Stromal cell of bone marrow (primary cell): ENCODE data around the gene LY6G6D.

ENCODE experiments used
- DNase-seq: peaks from one replicate; pipeline ENCODE4 v3.0.0-alpha.2; 2012; ENCODE audit warnings: low read depth

The LY6G6D gene

DNA sequence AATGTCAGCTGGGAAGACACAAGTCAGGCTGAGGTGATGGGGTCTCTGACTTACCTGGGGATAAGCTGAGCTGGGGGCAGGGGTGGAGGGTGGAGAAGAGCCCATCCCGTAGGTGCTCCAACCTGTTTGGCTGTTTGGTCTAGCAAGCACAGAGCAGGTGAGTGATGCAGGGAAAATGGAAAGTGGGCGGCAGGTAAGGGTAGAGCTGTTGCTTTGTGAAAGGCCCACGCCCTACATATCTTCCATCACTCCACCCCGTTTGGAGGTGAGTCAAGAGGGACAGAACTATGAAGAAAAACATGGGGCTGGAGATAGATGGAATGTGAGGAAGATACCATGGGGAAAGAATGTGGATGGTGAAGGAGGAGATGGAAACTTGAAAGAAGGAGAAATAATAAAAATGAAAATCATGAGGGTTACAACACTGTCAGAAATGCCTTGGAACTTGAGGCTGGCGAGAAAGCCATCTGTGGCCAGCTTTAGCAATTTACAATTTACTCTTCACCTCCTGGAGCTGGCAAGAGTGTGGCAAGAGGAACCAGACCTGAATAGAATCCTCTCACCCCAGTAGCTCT, 5.1 kb downstream of the LY6G6D start:
- DNase-seq, result no peak

DNA sequence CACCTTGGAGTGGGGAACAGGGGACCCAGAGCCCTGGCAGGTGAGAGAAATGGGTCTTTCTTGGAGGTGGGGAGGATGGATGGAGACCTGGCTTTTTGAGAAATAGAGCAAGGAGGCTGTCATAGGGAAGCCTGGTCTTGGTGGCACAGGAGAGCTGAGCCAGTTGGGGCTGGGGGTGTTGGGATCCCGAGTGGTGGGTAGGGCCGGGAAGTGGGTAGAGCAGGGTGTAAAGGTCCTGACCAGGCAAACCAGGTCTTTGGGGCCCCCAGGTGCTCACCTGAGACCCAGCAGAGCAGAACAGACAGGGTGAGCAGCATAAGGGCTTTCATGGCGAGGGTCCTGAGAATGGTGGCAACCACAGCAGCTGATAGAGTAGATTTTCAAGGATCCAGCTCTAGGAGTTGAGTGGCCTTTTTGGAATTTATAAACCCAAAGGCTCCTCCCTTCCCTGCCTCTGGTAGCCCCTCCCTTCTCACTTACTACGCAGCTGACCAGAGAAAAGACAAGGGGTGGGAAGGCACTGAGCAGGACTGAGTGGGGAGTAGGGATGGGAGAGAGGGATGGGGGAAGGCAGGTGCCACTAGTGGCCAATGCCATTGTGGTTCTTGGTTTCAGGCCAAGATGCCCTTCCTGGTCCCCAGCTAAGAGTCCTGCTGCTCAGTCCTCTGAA, 6.3 kb downstream of the LY6G6D start, which contains the start of gene LY6G6C:
TSS of gene LY6G6C (minus strand) at position 396 of the 670 bp plus-strand sequence. CDS start at position 329, 67 bp downstream.
- DNase-seq, result no peak

DNA sequence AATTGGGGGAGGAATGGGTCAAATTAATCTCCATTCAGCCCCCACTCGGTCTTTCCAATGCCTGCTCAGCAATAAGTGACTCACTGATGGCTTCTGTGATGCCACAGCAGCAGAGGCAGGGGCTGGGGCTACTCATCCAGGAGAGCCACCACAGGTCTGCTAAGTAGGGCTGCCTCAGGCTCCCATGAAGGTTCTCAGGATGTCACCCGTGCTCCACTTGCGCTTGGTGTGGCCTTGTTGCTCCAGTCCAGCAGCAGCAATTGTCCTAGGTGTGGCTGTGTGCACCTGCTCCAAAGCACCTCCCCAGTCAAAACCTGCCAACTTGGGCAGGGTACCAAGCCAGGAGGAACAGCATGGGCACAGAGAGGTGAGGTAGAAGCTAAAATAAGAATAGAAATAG, 7.0 kb downstream of the LY6G6D start:
- no peak for DNase-seq

DNA sequence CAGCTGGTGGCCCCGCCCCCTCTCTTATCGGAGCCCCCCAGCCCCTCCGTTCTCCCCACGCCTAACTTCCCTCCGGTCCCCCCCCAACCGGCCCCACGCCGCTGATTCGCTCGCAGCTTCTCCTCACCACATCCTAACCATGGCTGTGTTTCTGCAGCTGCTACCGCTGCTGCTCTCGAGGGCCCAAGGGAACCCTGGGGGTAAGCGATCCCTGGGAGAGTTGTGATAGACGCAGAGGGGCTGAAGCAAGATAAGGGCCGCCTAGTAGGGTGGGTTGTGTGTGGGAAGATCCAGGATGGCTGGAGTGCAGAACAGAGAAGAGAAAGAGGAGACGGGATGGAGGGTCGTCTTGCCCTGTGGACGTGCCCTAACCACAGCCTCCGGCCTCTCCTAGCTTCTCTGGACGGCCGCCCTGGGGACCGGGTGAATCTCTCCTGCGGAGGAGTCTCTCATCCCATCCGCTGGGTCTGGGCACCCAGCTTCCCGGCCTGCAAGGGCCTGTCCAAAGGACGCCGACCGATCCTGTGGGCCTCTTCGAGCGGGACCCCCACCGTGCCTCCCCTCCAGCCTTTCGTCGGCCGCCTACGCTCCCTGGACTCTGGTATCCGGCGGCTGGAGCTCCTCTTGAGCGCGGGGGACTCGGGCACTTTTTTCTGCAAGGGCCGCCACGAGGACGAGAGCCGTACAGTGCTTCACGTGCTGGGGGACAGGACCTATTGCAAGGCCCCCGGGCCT, 8.3 kb downstream of the LY6G6D start, which contains the start of gene MPIG6B:
TSS of gene MPIG6B (plus strand) at position 129 of the 735 bp plus-strand sequence. CDS start at position 140, 11 bp downstream.
- DNase-seq, result no peak

DNA sequence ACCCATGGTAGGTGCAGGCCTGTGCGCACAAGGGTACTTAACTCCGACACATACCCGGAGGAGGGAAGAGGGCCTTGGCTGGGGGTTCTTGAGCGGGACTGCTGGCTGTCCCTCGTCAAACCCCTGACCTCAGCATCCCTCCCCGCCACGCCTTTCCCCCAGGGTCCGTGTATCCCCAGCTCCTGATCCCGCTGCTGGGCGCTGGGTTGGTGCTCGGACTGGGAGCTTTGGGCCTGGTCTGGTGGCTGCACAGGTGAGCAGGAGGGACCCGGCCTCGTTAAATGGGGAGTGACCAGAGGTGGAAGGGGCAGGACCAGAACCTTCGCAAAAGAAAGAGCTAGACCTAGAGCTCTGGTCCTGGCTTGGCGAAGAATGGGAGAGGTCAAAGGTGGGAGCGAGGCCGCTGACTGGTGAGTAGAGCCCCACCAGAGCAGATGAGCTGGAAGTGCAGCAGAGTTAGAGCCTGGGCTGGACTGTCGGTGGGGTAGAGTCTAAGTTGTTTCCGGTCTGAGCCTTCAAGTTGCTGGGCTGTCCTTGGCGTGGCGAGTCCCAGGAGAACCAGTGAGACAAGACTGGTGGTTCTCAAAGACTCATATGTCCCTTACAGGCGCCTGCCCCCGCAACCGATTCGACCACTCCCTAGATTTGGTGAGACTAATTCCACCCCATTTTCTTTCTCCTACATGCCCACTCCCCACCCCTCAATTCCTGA, 9.0 kb downstream of the LY6G6D start:
- DNase-seq, result no peak

DNA sequence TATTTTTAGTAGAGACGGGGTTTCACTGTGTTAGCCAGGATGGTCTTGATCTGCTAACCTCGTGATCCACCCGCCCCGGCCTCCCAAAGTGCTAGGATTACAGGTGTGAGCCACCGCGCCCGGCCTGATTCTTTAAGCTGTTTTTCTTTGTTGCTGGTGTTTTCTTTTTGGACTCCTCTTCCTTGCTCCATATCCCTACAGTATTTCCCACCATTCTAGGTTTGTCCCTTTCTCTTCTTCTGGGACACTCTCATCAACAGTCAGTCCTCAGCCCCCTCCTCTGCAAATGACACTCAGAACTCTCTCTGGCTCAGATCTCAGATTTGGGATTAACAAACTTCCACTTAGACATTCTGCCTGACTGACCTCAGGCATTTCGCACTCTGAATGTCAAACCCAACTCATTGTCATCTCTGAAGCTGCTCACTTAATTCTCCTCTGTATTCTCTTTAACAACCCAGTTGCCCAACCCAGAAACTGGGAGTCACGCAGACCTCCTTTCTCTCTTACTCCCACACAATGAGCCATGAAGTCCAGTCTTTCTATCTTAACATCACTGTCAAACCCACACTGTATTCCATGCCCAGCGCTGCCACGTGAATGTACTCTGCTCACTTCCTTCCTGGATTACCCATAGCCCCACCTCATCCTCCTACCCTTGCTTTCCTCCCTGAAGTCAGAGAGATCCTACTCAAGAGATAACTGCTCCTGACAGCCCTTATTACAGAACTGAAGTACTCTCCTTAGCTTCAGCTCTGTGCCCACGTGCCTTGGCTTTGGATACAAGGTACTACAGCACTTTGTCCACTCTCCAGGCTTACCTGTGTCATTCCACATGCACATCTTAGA, 10.6 kb downstream of the LY6G6D start:
- no peak for DNase-seq

DNA sequence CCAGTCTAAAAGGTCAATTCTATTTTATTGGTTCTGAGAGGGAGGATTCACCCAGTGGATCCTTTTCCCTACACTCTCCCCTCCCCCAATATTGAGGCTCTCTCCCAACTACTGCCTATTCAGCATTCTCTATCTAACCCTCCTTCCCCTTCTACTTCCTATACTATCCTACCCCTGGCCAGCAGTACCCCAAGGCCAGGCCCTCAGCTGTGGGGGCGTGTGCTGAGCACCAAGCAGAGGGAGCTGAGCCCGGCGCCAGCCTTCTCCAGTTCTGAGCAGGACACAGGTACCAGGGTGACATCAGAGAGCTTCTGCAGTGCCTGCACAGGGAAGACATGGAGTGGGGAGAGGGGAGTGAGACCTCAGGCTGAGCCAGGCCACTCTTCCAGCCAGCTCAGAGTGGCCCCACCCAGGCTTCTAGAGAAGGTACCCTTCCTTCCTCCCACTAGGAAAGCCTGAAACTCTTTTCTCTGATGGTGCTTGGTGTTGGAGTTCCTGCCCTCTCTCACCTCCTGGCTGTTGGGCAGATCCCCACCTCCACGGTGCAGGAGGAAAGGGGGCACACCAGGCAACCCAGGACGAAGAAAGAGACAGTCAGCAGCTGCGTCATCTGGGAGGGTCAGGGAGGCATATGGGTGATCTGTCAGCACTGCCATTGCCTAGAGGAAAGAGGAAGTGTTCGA, 12.0 kb downstream of the LY6G6D start:
- no peak for DNase-seq

DNA sequence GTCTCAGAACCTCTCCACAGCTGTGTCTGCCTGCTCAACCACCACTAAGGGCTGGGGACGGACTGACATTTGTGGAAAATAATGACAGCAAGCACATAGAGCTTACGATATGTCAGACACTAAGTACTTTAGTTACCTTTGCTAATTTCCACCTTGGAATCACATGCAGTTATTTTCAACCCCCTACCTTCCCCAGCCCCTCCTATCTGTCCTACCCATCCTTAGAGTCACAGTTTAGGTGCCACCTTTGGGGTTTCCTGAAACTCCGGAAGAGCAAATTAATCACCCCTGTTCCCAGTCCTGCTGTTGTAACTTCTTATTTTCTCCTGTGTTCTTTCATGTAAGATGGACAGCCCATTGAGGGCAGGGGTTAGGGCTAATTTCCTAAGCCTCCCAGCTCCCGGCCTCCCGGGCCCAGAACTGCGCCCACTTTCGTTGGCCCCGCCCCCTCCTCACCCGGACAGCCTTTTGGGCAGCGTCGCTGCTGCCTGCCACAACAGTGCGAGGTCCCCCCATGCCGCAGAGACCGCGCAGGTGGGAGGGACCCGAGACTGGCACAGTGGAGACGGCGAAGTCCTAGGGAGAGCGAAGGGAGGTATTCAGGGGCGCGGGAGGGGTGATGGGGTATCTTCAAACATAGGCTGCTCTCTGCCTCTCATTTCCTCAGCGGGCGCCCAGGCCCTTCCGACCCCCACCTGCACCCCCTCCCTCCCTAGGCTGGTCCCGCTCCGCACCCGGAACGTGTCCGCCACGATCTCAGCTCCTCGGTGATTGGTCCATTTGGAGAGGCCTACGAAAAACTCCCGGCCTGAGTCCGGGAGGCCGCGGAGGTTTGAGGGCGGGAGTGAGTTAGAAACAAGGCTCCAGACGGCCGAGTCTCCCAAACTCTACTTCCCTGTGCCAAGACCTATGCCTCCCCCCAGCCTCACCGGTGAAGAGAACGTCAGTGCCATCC, 12.8 kb downstream of the LY6G6D start:
- no peak for DNase-seq

DNA sequence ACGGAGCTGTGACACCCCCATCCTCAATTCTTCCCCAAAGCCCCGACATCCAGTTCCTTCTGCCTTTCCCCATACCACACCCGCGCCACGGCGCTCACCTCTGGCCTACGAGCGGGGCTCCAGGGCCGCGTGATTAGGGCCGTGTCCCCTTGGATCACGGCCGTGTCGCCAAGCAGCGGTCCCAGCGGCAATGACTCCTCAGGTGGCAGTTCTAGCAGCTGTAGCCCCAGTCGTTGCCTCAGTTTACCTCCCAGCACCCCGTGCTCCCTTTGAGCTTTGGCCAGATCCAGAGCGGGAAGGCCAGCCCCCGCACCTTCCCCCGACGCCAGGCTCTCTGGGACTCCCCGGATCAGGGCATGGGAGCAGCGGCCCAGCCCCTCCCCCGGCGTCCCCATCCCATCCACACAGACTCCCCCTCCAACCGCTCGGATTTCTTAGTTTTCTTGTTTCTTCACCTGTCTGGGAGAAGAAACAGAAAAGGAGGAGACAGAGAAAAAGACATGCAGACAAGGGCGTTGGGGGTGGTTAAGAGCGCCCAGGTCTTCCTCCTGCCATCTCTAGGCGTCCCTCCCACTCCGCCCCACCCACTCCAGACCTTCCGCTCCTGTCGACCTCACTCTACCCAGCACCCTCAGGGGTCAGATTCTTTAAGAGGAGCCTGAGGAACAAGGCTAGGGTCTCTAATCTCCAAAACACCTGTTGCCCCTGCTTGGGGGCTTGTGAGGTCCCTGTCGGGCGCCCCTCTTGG, 13.8 kb downstream of the LY6G6D start, which contains the start of gene DDAH2:
TSS of gene DDAH2 (minus strand) at position 533 of the 748 bp plus-strand sequence. CDS start at position 395, 138 bp downstream.
- no peak for DNase-seq

DNA sequence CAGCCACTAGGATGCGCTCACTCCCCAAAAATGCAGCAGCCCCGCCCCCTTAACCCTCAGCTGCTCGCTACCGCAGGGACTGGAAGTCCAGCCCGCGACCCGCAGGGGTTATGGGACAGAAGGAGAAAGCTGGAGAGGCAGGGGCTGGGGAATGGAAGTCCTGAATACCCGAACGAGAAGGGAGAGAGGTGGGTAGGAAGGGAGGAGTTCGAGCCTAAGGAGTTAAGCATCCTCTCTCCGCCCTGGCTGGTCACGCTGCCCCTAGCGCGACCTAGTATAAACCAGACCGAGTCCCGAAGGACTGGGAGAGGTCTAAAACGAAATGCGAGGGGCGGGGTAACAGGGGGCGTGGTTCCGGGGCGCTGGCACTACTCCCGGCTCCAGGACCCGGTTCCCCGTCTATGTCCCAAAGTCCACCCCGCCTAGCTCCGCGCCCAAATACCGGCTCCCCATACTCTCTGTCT, 14.4 kb downstream of the LY6G6D start:
- peak; percentile 92 for DNase-seq

DNA sequence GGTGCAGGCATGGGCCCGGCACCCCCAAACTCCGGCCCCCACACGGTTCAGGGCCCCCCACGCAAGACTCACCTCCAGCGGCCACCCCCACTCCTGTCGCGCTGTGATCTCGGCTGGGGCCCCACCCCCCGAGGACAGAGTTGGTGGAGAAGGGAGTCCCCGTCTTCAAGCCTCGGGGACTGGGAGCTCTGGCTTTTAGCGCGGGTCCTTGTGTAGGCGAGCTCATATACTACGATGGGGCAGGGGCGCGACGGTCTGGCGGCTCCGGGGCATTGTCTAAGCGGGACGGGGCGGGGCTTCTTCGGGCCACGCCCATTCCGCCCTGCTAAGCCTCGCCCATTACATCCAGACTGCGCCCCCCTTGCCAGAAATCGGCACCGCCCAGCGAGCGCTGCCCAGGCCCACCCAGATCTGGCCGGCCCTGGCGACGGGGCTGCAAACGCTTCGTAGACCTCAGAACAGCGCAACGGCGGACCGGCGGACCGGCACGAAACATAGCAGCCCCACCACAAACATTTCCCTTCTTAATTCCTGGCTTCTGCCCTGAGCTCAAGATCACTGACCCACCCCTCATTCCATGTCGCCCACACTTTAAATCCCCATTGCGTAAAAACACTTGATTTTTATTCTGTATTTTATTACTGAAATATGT, 15.0 kb downstream of the LY6G6D start:
- DNase-seq, result peak; percentile 82

DNA sequence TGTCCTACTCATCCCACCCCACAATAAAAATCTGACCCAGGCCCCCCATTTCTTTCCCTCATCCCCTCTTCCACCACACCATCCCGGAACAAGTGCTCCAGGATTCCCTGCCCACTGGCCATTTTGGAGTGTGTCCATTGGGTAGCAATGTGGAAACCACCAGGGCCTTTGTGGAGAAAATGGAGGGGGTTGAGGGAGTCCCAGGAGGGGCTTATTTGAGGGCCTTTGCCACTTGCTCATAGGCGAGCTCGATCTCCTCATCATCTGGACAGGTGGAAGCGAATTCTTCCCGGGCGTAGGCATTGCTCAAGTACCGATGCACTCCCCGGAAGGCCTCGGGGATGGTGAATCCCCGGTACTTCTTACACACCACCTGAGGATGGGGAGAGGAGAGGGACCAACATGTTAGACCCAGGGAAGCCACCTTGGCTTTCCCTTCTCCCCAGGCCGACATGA, 15.5 kb downstream of the LY6G6D start:
- DNase-seq, result no peak

DNA sequence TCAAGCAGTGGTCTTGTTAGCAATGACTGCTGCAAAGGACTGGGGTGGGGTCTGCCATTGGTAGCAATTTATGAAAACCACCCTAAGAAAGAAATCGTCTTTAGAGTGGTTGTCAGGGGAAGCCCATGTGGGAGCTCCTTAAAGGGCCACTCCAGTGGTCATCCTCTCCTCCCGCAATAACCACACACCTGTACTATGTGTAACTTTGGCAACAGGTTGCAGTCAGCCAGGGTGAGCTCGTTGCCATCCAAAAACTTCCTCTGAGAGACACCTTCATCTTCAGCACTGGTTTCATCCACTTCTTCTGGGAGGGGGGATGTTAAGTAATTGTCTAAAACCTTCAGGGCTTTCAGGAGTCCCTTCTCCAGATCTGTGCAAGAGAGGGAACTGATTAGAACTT, 16.9 kb downstream of the LY6G6D start:
- DNase-seq, result no peak

DNA sequence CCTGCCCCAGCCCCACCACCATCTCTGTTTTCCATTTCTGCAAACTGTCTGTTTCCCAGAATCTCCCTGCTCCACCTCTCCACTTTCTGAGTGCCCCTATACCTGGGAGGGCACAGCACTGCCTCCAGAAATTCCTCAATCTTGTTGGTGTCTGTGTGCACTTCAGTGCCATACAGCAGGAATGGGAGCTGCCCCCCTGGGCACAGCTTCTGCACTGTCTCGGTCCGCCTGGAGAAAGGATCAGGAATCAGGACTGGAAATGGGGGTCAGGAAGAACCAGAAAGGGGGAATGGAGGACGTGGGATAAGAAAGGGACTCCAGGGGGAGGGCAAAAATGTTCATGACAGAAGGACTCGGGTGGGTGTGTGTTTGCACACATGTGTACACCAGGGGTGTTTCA, 18.6 kb downstream of the LY6G6D start:
- no peak for DNase-seq

DNA sequence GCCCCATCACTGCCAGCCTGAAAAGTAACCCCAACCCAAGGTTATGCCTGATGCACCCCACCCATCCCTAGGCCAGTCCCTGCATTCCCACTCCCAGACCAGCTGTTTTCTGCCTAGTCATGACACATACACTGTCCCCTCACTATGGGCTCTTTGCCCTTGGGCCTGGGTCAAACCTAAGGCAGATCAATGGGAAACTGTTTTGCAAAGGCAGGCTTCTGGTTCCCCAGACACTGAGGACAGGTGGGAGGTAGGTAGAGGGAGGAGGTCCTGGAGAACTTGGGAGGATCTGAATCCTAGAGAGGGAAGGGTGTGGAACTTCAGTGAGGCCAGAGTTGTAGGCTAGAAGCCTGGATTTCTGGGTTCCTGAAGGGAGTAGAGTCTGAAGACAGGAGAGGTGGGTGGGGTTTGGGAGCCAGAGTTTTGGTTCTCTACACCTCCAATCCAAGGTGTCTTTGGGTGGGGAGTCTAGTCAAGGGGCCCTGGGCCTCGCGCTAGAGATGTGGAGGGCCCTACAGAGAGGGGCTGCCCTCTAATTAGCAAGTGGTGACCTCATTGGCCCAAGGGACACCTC, 19.2 kb downstream of the LY6G6D start:
- DNase-seq, result no peak

DNA sequence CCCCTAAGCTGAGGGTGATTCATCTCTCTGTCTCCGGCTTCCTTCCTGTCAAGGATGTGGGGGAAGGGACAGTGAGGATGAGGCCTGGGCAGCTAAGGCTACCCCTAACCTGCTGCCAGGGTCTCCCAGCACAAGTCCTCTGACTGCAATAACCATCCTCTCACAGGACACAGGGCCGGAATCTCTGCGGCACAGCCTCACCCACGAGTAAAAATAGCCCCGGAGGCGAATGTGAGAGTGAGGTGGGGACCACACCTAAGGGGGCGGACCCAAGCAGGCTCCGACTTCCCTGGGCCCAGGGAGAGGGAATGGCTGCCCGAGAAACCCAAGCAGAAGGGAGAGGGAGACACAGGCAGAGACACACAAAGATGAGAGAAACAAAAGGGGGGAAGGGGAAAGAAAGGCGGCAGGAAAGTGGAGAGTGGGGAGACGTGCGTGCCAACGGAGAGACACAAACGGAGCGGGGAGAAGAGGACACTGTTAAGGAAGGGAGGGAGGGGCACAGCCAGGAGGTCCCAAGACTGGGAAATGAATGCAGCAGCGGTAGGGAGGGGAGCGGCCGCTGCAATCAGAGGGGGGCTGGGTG, 19.8 kb downstream of the LY6G6D start:
- peak; percentile 48 for DNase-seq

DNA sequence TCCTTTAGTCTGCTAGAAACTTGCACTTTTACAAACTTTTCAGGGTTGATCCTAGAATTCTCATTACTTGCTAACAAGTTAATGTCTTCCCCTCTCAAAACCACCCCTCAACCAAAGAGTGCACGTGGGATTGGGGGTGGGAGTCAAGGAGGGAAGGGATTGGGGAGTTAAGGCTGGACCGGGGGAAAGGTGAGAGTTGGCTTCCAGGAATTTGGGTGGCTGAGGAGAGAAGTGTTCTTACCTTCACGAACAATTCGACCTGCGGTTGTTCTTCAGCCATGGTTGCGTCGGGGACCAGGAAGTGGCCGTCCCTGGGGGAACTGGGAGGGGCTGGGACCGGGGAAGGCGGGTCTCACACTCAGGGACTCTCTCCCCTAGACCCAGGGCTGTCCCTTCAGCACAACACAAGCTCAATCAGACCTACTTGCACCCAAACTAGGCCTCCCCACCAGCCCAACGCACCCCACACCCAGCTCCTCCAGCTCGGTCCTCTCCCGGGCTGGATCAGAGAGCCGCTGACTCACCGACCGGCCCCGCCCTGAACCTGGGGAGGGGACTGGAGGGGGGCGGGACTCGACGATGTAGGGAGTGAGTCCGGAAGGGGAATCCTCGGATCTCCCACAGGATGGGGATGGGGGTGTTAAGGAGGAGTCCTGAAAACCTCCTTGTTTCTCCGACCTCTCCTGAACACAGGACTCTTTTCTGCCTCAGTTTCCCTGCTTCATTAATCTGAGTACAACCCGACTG, 21.0 kb downstream of the LY6G6D start, which contains the start of gene CLIC1:
TSS of gene CLIC1 (minus strand) at position 510 of the 747 bp plus-strand sequence. CDS start at position 280, 230 bp downstream.
- peak; percentile 80 for DNase-seq
